Pancreas (tissue), 10 donors: ENCODE results near the gene ARVCF. TPM values are rescaled to one million over a fixed set of nuclear protein-coding genes. Genes with fewer than 3 reads are reported as not detected.

Experiments
- ATAC-seq, 4 donors: fragments of 200-7000 bp; cut with Tn5 transposase; one replicate each; pipeline versions ENCODE4 v1.8.0 to v1.9.1; 2020; ENCODE audit warnings: mild to moderate bottlenecking in 4 of 4, moderate library complexity in 4 of 4
- DNase-seq, 6 donors: peaks; one replicate each; pipeline ENCODE4 v3.0.0-alpha.2; 2020
- FAIRE-seq: peaks from 2 replicates; lab custom pipeline; 2012; peaks lifted over from hg19 to GRCh38; lab: Jason Lieb, UNC
- H3K27ac ChIP-seq, 4 donors: fragments of 200-600 bp; sonication (generic); 1 replicate in 3 of 4; 2 replicates in 1 of 4; pipeline versions ENCODE4 v1.5.0 to v1.8.0; 2020
- H3K27me3 ChIP-seq, 4 donors: fragments of 200-600 bp; one replicate each; pipeline ENCODE4 v1.8.0; 2021
- H3K36me3 ChIP-seq, 3 donors: fragments of 200-600 bp; sonication (generic) in 1 of 3; one replicate each; pipeline versions ENCODE4 v1.5.0 to v1.8.0; 2020 to 2021
- H3K4me1 ChIP-seq, 3 donors: fragments of 200-600 bp; one replicate each; pipeline ENCODE4 v1.8.0; 2021
- H3K4me3 ChIP-seq, 4 donors: fragments of 200-600 bp; sonication (generic) in 2 of 4; one replicate each; pipeline versions ENCODE4 v1.5.0 to v1.8.0; 2020 to 2021
- H3K9me3 ChIP-seq, 4 donors: fragments of 200-600 bp; one replicate each; pipeline ENCODE4 v1.8.0; 2021
- CTCF ChIP-seq, 4 donors: fragments of 200-600 bp; sonication (generic) in 3 of 4; IDR thresholded peaks; one replicate each; pipeline versions ENCODE4 v1.5.0 to v1.8.0; 2021; ENCODE audit warnings: antibody characterized with exemption in 4 of 4
- WGBS, 2 donors: extraction: QIAGEN DNeasy Blood & Tissue Kit; methylation state at CpG; one replicate each; pipeline ENCODE4 v1.1.7; 2013; 5-methylcytosine and 5-hydroxymethylcytosine counted together
- intact Hi-C, 3 donors: fragments of 100-400 bp; cut with DNase I; formaldehyde crosslinking; loops; one replicate each; pipeline versions ENCODE4 v1.11.1 to v1.14.2; 2022
- polyA plus RNA-seq, 2 donors: library from polyadenylated mRNA; stranded (reverse); fragments of 200-250 nt; gene quantifications; one replicate each; pipeline ENCODE4 v1.2.3, GENCODE V29; 2013
- total RNA-seq, 6 donors: library from RNA; stranded (reverse); fragmentation: NEBNext Ultra II Directional in 4 of 6; extraction: Animal tissue kit (Norgen Biotek cat#: 25700) in 4 of 6; gene quantifications; one replicate each; pipeline versions ENCODE4 v1.2.1 to v1.2.4, GENCODE V29; 2021 to 2023
- donor health status: healthy with polysubstance abuse.
- donor health status: DM: no; HTN: no; CAD: no; lungs with moderate emphysema.
- donor health status: DM: no; HTN: no; CAD: no.
- donor health status: control.
- donor health status: control.
- donor health status: Bipolar disorder and iron deficiency.
- donor health status: DM: yes; HTN: yes; CAD: no.
- donor health status: DM: no; HTN: no; CAD: no.
- donor health status: DM: no; HTN: no; CAD: no.
- donor health status: DM: yes; HTN: yes; CAD: no.

Gene ARVCF
- total and polyA plus RNA-seq, 8 donors, result 5.0 to 57.8 (median 13.0) TPM

- intact Hi-C loops, result no loop called here
- DNase-seq, result peak in 1 of 6 donors; percentile 67
- no peak for ATAC-seq
- WGBS, 2 donors, result 80 to 86% methylated on average over 10 of the region's 10 CpGs
- H3K4me3 ChIP-seq, result no peak overlapping the region
- TF ChIP-seq CTCF (IDR thresholded peaks at IDR 0.05), result no peak
- FAIRE-seq, result no peak
- H3K36me3 ChIP-seq, result peaks cover 0 to 5% (median 0%) of the 10 kb centered on the region in 3 donors
- H3K27me3 ChIP-seq, result no peaks in the 10 kb centered on the region
- no peak overlapping the region for H3K27ac ChIP-seq
- H3K9me3 ChIP-seq, result no peaks in the 10 kb centered on the region
- peaks cover 0 to 25% (median 11%) of the 10 kb centered on the region in 3 donors for H3K4me1 ChIP-seq
Measured at GRCh38 chr22:19965771-19966709, 50.6 kb downstream of the ARVCF start.

GRCh38 chr22:19964701-19965386, 51.8 kb downstream of the ARVCF start:
- 89 to 93% methylated on average over 15 of the region's 15 CpGs for WGBS, 2 donors
- no peak for ATAC-seq
- peak in 2 of 6 donors; percentile 34 to 59 for DNase-seq
- FAIRE-seq, result no peak
- peaks cover 0 to 5% (median 0%) of the 10 kb centered on the region in 3 donors for H3K36me3 ChIP-seq
- no peak for TF ChIP-seq CTCF (IDR thresholded peaks at IDR 0.05)
- no peaks in the 10 kb centered on the region for H3K9me3 ChIP-seq
- H3K4me3 ChIP-seq, result no peak overlapping the region
- H3K4me1 ChIP-seq, result peaks cover 2 to 36% (median 16%) of the 10 kb centered on the region in 3 donors
- intact Hi-C loops, result no loop called here
- H3K27ac ChIP-seq, result no peak overlapping the region
- H3K27me3 ChIP-seq, result no peaks in the 10 kb centered on the region

- intact Hi-C loops, result no loop called here
- 87 to 92% methylated on average over 12 of the region's 12 CpGs for WGBS, 2 donors
- peaks cover 0 to 5% (median 0%) of the 10 kb centered on the region in 3 donors for H3K36me3 ChIP-seq
- ATAC-seq, result no peak
- peak overlapping the region in 1 of 4 donors; percentile 84 for H3K27ac ChIP-seq
- H3K4me1 ChIP-seq, result peaks cover 2 to 39% (median 21%) of the 10 kb centered on the region in 3 donors
- TF ChIP-seq CTCF (IDR thresholded peaks at IDR 0.05), result no peak
- H3K9me3 ChIP-seq, result no peaks in the 10 kb centered on the region
- no peak for FAIRE-seq
- H3K27me3 ChIP-seq, result no peaks in the 10 kb centered on the region
- no peak overlapping the region for H3K4me3 ChIP-seq
- peak in 2 of 6 donors; percentile 40 to 75 for DNase-seq
Measured at GRCh38 chr22:19963863-19964642, 52.6 kb downstream of the ARVCF start.

- ATAC-seq (peak; percentile 80 to 88 (median 86)), DNase-seq (peak; percentile 87 to 96 (median 92)), FAIRE-seq (no peak)
- H3K4me1 ChIP-seq, result peaks cover 2 to 39% (median 21%) of the 10 kb centered on the region in 3 donors
- WGBS, 2 donors, result 20 to 31% methylated on average over 30 of the region's 30 CpGs
- no peak for TF ChIP-seq CTCF (IDR thresholded peaks at IDR 0.05)
- no peaks in the 10 kb centered on the region for H3K9me3 ChIP-seq
- intact Hi-C loops, result no loop called here
- peak overlapping the region in 2 of 4 donors; percentile 17 to 22 for H3K4me3 ChIP-seq
- peak overlapping the region; percentile 73 to 84 (median 79) for H3K27ac ChIP-seq
- H3K36me3 ChIP-seq, result peaks cover 0 to 5% (median 0%) of the 10 kb centered on the region in 3 donors
- no peaks in the 10 kb centered on the region for H3K27me3 ChIP-seq
Measured at GRCh38 chr22:19962909-19963806, 53.5 kb downstream of the ARVCF start.
